ENCODE results near the gene TMEM233.

TMEM233 gene

GRCh38 chr12:119627686-119628085 lies 34.1 kb downstream of the TMEM233 start:
- Histone ChIP-seq H3K27me3 (ENCODE audit: control insufficient read depth, low read length) (peaks cover 7% of the 10 kb centered on the region), H3K4me1 (ENCODE audit: control insufficient read depth, low read length) (no peaks in the 10 kb centered on the region), H3K79me2 (ENCODE audit: control insufficient read depth, low read length) (no peaks in the 10 kb centered on the region), H3K9me3 (ENCODE audit: control insufficient read depth, insufficient read depth, low read length) (no peaks in the 10 kb centered on the region), H3F3A (ENCODE audit: control insufficient read depth, insufficient read depth) (no peaks in the 10 kb centered on the region), H3K4me3 (ENCODE audit: low read length) (no peak overlapping the region), H4K20me1 (ENCODE audit: control insufficient read depth, insufficient read depth, low read depth, low read length) (no peaks in the 10 kb centered on the region), H3K4me2 (ENCODE audit: low read length) (no peak overlapping the region), H3K27ac (ENCODE audit: low read depth, low read length) (no peak overlapping the region), H3K9me2 (replicated peaks; ENCODE audit: control insufficient read depth, low read length) (no peaks in the 10 kb centered on the region), H3K36me3 (ENCODE audit: control insufficient read depth, low read length) (no peaks in the 10 kb centered on the region)
- TF ChIP-seq CTCF (IDR thresholded peaks at IDR 0.05; ENCODE audit: low read depth, low read length, poor library complexity, severe bottlenecking) (no peak), EZH2phosphoT487 (IDR thresholded peaks at IDR 0.05; ENCODE audit: borderline replicate concordance, low read length) (no peak)

DNA sequence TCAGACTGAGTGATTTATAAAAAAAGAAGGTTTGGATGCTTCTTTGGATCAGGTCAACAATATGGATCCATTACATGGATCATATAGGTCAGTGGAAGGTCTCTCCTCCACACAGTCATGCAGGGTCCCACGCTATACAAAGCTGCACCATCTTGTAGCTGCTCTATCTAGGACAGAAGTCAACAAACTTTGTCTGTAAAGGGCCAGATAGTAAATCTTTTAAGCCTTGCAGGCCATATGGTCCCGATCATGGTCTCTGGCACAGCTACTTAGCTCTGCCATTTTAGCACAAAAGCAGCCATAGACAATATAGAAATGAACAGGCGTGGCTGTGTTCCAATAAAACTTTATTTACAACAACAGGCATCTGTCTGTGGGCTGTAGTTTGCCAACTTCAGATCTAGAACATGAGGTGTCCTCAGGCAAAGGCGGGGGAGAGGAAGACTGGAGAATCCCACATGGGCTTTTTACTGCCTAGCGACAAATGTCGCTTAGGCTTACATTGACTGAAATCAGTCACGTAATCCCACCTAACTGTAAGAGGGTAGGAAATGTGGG lies 36.7 kb downstream of the TMEM233 start:
- Histone ChIP-seq H3K9me2 (replicated peaks; ENCODE audit: control insufficient read depth, low read length) (no peaks in the 10 kb centered on the region), H3K4me1 (ENCODE audit: control insufficient read depth, low read length) (no peaks in the 10 kb centered on the region), H3K9me3 (ENCODE audit: control insufficient read depth, insufficient read depth, low read length) (no peaks in the 10 kb centered on the region), H3K4me2 (ENCODE audit: low read length) (no peak overlapping the region), H3K27me3 (ENCODE audit: control insufficient read depth, low read length) (peaks cover 10% of the 10 kb centered on the region), H3K4me3 (ENCODE audit: low read length) (no peak overlapping the region), H3K36me3 (ENCODE audit: control insufficient read depth, low read length) (no peaks in the 10 kb centered on the region), H4K20me1 (ENCODE audit: control insufficient read depth, insufficient read depth, low read depth, low read length) (no peaks in the 10 kb centered on the region), H3F3A (ENCODE audit: control insufficient read depth, insufficient read depth) (no peaks in the 10 kb centered on the region), H3K27ac (ENCODE audit: low read depth, low read length) (no peak overlapping the region), H3K79me2 (ENCODE audit: control insufficient read depth, low read length) (no peaks in the 10 kb centered on the region)
- no peak for TF ChIP-seq EZH2phosphoT487 (IDR thresholded peaks at IDR 0.05; ENCODE audit: borderline replicate concordance, low read length)
- no peak for TF ChIP-seq CTCF (IDR thresholded peaks at IDR 0.05; ENCODE audit: low read depth, low read length, poor library complexity, severe bottlenecking)

DNA sequence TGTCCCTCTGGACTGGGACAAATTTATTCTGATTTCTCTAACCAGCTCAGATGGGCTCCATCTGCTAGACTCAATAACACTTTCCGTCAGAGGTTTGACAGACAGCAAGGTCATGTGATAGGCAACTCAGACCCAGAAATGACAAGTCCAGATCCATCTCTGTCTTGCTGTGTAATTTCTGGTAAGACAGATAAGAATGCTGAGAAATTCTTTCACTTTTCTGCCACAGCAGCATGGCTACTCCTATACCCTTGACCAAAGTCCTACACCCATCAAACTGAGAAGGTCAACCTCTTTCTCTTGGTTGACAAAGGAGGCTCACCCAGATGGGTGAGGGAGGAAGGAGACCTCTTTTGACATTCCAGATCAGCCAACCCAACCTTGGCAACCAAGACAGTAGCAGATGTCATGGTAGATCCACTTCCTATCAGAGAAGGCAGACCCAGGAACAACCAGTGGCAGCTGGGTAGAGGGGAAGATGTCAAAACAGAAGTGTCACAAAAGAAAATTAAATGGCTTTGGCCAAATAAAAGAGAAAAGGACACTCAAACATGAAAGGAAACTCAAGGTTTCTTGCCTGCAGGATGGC lies 37.5 kb downstream of the TMEM233 start:
- H3K9me2 ChIP-seq (replicated peaks; ENCODE audit: control insufficient read depth, low read length): no peaks in the 10 kb centered on the region
- no peaks in the 10 kb centered on the region for H3K4me1 ChIP-seq (ENCODE audit: control insufficient read depth, low read length)
- H3K79me2 ChIP-seq (ENCODE audit: control insufficient read depth, low read length): no peaks in the 10 kb centered on the region
- H3K36me3 ChIP-seq (ENCODE audit: control insufficient read depth, low read length): no peaks in the 10 kb centered on the region
- H3K4me2 ChIP-seq (ENCODE audit: low read length): no peak overlapping the region
- H3K9me3 ChIP-seq (ENCODE audit: control insufficient read depth, insufficient read depth, low read length): no peaks in the 10 kb centered on the region
- no peaks in the 10 kb centered on the region for H3F3A ChIP-seq (ENCODE audit: control insufficient read depth, insufficient read depth)
- no peak overlapping the region for H3K4me3 ChIP-seq (ENCODE audit: low read length)
- no peak overlapping the region for H3K27ac ChIP-seq (ENCODE audit: low read depth, low read length)
- peaks cover 10% of the 10 kb centered on the region for H3K27me3 ChIP-seq (ENCODE audit: control insufficient read depth, low read length)
- no peaks in the 10 kb centered on the region for H4K20me1 ChIP-seq (ENCODE audit: control insufficient read depth, insufficient read depth, low read depth, low read length)
- no peak for TF ChIP-seq CTCF (IDR thresholded peaks at IDR 0.05; ENCODE audit: low read depth, low read length, poor library complexity, severe bottlenecking)
- TF ChIP-seq EZH2phosphoT487 (IDR thresholded peaks at IDR 0.05; ENCODE audit: borderline replicate concordance, low read length): no peak

All from DOHH2 (cell line).